Stimulated activated naive CD4-positive, alpha-beta T cell (primary cell): ENCODE data around the gene MISP3.
A peak's percentile ranks its signal among the peaks of the same experiment; 100 is the strongest.

ENCODE experiments used
- DNase-seq, 6 experiments: peaks; one replicate each; lab custom pipeline; 2025; lab: John Stamatoyannopoulos, UW

The MISP3 gene

DNA sequence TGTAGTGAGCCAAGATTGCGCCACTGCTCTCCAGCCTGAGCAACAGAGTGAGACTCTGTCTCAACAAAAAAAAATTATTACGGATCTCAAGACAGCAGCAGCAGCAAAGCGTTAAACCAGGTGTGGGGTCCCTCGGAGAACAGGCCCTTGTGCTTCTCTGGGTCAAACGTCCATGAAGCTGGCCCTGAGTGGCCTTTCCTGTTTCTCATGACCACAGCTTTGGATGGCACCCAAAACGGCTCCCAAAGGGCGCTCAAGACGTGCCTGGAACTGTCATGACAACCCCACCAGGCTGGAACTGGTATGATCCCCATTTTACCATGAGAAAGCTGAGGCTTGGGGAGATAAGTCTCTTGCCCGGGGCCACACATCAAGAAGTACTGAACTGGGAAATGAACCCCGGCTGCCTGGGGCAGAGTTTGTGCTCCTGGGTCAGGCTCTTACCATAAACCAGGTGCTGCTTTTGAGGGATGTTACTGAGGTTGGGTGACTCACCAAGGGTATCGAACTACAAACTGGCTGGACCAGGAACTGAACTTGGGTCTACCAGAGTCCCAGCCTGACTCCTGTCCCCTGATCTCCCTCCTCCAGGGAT, 29.6 kb downstream of the MISP3 start:
- DNase-seq: no peak

DNA sequence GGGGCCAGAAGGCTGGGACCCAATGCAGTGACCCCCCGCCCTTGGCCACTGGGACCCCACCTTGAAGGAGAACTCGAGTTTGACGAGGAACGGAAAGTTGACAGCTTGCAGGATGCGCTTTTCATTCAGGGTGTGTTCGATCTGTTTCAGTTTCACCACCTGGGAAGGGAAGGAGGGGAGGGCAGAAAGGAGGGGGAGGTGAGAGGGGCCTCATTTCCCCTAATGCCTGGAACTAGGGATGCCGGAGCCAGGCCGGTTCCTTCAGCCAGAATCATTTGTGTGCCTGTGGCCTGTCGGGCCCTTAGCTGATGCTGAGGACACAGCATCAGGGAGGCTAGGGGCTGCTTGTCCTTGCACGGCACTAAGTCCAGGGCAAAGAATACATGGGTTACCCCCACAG, 30.2 kb downstream of the MISP3 start:
- DNase-seq: no peak

DNA sequence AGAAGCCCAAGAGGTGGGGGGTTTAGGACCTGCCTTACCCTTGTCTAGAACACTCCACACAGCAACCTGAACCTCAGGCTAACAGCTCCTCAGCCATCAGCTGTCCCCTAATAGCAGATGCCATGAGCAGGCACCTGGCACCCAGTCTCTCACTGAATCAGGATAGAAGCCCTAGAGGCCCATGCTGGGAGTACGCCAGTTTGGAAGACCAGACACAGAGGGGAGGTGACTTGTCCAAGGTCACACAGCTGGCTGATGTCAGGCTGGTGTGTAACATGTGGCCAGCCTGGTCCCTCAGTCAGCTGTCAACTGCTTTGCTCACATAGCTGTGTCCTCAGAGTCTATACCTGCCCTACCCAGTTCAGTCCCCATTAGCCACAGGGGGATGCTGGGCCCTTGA, 30.7 kb downstream of the MISP3 start:
- no peak for DNase-seq

DNA sequence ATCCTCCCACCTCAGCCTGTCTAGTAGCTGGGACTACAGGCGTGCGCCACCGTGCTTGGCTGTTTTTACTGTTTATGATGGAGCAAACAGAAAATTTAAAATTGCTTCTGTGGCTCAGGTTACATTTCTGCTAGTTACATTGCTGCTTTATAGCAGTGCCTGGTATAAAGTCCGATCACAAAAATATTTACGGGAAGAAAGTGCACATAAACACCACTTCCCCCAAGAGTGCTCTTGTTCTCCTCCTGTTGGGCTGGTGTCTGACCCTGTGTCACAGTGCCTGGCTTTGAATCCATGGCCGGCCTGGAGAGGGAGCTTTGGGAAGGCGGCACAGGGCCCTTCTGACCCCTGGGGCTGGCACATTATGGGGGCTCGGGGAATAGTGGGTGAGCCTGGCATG, 33.1 kb downstream of the MISP3 start:
- DNase-seq: no peak

DNA sequence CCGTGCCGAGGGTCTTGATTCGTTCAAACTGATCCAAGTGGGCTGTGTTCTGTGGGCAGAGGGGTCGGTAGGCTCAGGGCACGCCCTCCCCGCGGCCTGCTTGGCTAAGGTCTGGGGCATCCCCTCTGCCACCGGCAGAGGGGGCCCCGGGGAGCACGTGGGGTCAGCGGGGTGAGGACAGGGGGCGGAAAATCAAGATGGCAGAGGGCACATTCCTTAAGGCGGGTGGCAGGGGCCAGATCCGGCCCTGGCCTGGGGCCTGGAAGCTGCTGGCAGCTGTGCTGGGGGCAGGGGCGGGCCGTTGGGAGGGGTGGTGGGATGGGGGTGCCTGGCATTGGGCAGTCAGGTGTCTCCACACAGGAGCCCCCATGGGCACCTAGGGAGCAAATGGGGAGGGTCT, 34.3 kb downstream of the MISP3 start:
- no peak for DNase-seq

DNA sequence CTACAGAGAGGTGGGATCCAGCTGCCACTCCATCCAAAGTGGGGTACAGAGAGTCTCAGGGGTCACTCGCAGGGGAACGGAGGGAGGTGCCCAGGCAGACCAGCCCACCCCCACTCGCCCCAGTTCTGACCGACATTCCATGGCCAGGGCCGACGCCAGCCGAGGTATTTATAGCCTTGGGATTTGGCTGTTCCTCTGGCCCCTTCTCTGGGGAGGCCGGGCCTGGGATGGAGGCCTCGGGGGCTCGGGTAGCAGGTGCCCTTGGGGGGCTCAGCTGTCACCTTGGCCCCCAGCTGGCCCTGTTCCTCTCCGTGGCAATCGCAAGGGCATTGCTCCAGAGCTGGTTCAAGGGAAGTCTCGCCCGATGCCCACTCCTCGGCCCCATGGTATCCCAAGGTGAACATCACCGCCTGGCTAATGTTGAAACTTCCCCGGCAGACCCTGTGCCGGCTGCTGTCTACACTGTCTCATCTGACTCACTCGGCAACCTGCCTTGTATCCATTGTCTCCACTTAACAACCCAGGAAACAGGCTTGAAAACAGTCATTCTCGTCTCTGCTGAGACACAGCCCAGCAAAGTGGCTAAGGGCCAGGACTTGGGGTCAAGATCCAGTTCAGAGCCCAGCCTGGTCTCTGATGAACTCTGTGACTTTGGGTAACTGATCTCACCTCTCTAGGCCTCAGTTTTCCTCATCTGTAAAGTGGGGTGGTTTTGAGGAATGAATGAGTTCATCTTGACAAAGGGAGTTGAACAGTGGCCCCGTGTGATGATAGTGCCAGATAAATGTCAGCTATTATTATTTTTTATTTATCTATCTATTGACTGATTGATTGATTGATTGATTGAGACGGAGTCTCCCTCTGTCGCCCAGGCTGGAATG, 35.2 kb downstream of the MISP3 start:
- no peak for DNase-seq

DNA sequence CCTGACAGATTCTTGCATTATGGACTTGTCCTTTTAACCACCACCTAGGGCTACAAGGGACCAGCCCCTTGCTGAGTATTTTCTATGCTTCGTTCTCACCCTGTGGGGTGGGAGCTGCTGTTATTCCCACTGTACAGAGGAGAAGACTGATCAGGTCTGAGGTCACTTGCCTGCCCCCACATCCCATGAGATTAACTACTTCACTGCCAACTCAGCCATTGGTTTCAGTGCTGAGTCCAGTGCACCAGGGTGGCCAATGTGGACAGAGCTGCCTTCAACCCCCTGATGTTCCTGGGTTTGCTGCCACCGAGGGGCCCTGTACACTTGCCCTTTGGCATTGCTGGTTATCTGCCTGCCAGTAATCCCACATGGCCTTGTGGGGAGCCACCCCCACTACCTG, 38.1 kb downstream of the MISP3 start:
- DNase-seq: no peak

DNA sequence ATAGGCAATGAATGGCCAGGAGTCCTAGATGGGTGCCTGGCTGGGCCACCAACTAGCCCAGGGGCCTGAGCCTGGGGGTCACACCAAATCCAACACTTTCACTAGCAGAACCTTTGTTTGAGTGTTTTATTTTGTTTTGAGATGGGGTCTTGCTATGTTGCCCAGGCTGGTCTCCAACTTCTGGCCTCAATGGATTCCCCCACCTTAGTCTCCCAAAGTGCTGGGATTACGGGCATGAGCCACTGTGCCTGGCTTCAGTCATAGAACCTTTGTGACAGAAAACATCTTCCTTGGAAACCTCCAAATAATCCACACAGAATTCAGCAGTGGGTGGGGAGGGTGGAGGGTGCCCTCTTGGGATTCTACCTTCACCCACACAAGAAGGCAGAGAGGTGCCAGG, 38.9 kb downstream of the MISP3 start:
- DNase-seq: no peak

DNA sequence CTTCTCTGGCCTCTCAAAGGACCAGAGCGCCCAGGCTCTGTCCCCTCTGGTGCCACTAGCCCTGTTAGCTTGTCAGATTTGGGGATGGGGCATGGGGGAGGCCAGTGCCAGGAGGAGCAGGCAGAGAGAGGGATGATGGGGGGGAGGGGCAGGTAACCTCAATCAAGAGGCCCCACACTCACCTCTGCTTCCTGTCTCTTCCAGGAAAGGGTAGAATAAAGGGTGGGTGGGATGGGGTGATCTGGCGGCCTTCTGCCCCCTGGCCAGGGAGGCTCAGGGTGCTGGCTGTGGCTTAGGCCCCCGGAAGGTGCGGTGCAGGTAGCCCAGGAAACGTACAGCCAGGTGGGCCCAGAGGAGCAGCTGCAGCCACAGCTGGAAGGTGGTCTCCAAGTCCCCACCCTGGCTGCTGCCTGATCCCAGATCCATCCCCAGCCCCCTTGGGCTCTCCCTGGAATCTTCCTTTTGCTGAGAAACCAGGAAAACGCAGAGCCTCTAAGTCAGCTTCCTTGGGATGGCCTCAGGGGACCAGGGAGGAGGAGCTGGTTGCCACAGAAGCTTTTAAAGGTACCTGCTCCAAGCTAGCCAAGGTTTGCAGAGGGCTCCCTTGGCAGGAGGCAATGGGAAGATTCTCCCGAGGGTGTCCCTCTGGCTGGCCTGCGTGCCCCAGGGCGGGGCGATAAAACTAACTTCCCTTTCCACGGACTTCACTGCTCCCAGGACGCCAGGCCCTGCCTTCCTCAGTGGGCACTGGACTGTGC, 39.6 kb downstream of the MISP3 start:
- no peak for DNase-seq

DNA sequence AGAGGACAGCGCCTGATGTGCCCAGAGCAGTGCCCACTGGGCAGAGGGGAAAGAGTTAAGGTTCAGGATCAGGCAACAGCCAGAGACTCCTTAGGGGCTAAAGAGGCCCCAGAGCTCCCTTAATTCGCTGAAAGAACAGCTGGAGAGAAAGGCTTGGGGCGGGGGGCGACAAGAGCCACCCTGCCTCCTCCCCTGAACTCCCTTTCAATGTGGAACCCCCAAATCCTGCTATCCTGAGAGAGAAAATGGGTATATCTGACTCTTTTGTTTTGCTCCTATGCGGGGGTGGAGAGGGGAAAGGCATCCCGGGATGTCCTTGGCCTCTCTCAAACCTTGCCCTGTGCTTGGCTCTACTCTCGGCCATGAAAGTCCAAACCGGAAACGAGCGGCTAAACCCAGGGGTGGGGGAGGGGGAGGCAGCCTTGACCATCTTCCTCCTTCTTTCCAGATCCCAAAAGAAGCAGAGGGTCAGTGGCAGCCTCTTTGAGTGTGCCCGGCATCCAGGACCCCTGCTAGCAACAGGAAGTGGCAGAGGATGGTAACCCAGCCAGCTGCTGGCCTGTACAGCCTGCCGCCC, 40.3 kb downstream of the MISP3 start:
- DNase-seq: no peak

DNA sequence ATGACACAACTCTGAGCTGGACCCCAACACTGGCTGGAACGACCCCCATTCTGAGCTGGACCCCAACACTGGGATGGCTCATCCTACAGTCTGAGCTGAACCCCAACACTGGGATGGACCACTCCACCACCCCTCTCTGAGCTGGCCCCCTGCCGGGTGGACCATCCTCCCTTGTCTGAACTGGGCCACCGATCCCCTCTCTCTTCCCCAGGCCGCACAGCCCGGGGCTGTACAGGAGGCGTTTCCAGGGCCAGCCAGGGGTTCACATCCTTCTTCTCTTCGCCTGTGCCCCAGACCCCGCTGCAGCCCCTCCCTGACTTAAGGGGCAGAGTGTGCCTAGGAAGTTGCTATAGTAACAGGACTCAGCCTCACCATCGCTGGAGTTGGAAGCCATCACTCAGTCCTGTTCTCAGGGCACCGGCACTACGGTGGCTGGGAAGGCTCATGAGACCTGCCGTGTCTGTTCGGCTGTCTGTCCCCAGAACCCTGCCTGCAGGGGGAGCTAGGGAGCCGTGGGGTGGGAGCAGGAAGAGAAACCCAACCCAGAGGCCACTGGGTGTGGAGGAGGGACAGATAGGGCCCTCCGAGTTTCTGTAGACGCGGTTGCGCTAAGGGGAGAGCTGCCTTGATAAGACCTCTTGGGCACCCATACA, 41.3 kb downstream of the MISP3 start:
- DNase-seq: peak in 4 of 6 experiments; percentile 16 to 35 (median 22)

DNA sequence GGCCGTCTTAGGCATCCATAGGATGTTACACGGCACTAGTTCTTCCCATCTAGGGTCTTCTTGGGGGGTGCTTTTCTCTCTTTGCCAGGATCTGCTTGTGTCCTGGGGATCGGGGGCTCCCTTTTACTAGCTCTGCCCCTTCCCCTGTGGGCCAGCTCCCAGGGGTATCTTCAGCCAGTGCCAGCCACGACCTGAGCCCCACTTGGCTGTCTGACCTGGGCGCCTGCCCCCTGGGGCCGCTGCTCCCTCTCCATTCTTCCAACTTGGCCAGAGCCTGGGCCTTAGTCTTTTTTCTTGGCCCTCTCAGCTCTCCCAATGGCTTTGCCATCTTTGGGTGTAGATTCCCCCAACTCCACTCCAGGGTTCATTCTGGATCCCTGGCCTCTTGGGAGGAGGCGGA, 41.9 kb downstream of the MISP3 start:
- DNase-seq: no peak

DNA sequence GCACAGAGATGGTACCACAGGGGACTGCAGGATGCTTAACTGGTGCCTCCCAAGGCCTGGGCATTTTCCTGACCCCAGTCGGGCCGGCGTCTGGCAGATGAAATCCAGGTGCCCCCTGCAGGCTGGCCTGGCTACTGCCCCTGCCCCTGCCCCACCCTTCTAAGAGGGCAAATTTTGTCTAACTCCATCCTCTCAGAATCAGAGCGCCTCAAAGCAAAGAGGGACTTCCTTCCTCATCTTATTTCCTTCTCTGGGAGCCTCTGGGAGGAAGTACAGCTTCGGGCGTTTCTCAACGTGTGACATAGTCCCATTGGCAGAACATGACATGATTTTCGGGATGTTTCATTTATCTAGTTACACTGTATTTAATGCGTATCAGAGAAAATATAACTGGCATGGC, 42.3 kb downstream of the MISP3 start:
- peak in 2 of 6 experiments; percentile 13 to 14 for DNase-seq

DNA sequence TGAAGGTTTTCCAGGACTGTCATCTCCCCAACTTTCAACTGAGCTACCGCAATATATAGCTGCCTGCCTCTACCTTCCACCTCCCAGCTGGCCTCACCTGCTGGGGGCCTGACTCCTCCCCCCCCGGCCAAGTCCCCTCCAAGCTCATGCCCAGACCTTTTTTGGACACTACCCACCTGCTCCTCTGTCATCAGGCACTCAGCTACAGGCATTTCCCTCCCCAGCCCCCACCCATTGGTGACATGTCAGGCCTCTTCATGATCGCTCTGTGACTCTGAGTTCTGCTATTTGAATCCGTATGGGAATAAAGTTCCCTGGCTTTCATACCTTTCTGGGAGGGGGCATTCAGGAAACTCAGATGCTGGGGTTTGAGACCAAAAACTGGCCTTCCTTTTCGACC, 43.2 kb downstream of the MISP3 start:
- no peak for DNase-seq

DNA sequence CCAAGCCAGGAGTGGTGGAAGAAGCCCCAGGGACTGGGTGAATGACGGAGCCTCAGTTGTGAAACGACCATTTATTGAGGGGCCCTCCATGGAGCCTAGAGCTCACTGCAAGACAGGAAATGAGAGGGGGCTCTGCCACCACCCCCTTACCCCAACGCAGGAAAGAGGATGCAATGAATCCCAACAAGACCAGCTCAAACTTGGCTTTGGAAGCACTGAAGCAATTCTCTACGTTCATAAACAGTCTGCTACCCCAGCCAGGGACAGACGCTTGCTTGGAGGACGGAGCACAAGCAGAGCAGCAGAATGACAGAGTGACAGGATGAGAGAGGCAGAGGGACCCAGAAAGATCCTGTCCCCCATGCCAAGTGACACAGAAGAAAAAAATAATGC, 43.9 kb downstream of the MISP3 start:
- DNase-seq: peak in 1 of 6 experiments; percentile 7

DNA sequence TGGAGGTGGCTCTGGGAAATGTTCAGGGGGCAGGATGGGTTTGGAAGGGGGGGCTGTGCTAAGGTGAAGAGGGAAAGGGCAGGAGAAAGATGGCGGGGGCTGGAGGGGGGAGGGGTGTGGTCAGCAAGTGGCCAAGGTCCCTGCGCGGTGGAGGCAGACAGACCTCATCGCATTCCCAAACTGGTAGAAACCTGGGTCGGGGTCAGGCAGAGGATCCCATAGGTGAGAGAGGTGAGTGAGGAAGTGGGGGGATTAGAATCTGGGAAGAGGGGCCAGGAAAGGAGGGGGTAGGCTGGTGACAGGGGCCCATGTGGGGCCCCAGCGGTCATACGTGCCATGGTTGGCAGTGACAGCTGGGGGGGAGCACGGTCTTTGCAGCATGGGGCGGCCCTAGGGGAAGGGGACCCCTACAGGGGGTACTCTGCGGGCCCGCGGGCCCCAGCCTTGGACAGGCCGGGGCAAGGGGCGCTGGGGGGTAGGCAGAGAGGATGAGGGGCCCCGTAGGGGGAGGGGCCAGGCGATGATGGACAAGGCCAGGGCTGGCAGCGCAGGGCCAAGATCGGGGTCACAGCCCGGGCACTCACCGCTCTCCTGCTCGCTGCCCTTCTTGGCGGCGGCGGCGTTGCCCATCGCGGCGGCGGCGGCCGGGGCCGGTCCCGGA, 44.5 kb downstream of the MISP3 start:
- DNase-seq: peak in 2 of 6 experiments; percentile 24 to 37

DNA sequence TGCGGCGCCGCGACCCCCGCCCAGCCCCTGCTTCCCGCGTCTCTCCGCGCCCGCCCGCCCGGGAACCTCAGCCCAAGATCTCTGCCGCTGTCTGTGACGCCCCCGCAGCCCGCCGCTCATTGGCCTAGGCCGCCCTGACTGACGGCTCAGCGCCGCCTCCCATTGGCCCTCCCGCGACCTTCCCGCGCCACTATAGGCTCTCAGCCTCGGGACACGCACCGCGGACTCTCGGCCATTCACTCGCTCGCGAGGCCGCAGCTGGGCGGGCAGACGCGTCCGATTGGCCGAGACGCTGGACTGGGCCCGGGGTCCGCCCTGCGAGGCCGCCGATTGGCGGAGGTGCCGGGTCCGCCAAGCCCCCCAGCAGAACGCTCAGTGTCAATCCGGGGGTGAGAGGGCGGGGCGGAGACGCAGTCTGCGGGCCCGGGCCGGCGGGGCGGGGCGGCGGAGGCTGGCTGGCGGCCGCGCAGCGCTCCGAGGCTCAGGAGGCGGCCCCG, 45.1 kb downstream of the MISP3 start, which contains the start of gene PRKACA:
TSS of gene PRKACA (minus strand) at position 95 of the 497 bp plus-strand sequence. CDS start 215 bp downstream, outside the sequence.
- peak; percentile 95 to 98 (median 97) for DNase-seq

DNA sequence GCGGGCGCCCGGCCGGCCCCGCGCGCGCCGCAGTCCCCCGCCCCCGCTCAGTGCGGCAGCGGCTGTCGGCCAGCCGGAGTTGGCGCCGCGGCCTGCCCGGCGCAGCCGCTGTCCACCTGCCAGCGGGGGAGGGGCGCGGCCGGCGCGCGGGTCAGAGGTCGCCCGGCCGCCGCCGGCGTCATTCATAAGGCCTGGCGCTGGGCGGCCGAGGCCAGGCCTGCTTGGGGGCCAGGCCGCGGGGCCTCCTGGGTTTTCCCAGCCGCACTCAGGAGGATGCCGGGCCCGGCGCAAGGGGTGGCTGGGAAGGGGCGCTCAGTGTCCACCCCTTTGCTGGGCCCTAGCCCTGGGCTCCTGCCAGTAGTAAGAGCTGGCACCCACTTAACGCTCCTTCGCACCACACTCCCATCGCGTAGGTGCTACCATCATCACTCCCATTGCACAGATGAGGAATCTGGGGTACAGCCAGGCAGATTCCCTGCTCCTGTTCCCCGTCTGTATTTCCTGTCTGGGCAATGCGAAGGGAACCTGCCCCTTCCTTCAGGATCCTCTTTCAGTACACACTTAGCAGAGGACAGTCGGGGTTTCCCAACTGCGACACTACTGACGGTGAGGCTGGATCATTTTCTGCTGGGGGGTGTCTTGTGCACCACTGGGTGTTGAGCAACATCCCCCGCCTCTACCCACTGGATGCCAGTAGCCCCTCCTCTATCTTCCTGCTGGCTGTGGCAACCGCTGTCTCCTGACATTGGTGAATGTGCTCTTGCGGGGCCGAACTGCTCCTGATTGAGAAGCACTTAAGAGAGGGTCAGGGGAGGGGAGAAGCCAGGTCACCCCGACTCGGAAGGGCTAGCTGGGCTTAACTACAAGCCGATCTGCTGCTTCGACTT, 45.8 kb downstream of the MISP3 start:
- peak; percentile 39 to 63 (median 58) for DNase-seq

DNA sequence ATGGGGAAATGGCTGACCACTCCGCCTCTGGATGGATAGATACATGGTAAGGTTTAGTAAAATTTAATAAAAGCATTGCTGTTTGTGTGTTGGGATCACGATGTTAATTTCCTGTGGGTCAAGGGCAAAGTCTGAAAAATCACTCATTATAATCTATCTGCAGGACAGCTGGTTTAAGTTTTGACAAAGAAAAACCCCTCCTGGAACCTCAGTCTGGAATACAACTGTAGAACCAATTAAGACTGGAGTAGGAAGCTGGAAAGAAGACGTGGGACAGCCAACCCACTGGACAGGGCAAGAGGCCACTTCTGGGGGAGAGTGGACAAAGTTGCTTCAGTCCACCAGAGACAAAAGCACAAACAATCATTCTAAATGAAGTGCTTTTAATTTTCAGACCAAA, 46.6 kb downstream of the MISP3 start:
- DNase-seq: no peak
